ENCODE data around the gene HIGD1A.

Gene HIGD1A

DNA sequence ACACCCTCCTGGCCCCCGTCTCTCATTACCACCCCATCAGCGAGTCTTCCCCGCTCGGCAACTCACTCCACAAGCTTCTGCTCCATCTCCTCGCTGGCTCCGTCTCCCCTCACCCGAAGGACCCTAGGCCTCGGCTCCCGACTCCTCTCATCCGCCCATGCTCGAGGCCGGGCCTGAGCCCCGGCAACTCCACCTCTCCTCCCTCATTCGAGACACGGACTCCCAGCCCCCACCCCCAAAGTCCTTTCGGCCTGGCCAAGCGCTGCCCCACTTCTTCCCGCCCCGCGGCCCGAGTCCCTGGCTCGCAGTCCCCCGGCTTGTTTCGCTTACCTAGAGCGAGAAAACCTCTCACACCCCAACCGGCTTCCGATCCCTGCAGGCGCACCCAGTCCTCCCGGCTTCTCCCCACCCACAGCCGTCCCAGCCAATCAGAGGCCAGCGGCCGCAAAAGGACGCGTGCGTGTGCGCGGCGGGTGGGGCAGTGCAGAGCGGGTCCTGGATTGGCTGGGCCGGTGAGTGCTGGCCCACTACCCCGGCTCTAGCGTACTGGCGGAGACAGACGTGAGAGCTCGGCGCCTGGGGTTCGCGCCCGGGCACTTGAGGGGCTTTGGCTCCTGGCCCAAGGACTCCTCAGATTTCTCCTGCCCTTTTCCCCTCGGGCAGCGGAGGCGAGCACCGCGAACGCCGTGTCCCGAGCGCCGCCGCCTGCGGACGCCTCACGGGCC is at the start of gene HIGD1A:
Gene HIGD1A (minus strand): TSS at position 385 of the 725 bp plus-strand sequence. CDS start 10,237 bp downstream, outside the sequence.
- DNase-seq: peak; percentile 90

DNA sequence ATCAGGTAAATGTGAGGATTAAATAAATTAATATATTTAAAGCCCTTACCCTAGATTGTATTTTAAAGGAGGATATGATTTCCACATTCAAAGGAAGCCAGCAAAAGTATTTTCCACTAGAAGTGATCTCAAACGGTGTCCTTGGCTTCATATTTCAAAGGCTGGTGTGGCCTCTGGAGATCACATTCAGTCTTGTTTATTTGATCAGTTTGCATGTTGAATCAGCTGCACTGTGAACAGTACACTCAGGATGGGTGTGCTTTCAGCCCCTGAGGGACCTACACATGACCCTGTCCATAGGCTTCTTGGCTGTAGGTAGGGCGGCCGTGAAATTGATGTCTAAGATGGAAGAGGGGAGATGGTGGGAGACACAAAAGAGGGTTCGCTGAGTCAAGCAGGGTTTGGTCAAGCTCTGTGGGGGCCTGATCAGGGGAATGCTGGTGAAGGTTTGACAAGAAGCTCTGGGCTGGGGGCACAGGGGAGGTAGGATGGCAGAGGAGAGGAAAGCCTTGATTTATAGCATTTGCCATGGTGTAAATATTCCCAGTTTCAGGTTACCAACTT is 49.5 kb upstream of the HIGD1A start:
- DNase-seq: no peak

DNA sequence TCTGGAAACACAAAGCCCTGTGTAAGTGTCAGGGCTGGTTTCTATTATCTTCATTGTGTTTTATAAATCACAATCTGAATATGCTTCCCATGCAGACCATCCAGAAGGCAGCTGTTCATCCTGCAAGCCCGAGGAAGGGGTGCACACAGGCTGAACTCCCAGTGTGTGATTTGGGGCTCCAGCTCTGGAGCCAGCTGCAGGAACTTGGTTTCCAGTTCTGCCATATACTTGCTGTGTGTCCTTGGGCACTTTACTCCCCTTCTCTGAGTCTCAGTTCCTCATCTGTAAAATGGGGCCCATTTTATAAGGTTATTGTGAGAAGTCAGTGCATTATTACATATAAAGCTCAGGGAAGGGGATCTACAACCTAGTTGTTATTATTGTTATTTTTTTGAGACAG is 48.8 kb upstream of the HIGD1A start:
- DNase-seq: no peak

DNA sequence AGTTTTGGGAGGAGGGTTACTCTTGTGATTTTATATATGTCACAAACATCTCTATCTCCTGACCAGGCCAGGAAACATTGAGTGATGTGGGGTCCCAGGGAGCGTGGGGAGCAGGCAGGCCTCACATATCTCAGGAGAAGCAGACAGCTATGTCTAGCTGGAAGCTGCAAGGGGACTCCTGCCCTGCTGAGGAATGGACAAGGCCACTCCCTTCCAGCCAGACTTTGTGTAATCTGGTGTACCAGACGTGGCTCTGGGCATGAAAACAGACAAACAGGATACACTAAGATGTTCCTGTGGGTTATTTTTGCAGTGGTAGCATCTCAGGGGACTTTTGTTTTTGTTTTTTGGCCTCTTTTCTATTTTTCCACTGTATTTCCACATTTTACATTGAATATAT is 48.2 kb upstream of the HIGD1A start:
- no peak for DNase-seq

DNA sequence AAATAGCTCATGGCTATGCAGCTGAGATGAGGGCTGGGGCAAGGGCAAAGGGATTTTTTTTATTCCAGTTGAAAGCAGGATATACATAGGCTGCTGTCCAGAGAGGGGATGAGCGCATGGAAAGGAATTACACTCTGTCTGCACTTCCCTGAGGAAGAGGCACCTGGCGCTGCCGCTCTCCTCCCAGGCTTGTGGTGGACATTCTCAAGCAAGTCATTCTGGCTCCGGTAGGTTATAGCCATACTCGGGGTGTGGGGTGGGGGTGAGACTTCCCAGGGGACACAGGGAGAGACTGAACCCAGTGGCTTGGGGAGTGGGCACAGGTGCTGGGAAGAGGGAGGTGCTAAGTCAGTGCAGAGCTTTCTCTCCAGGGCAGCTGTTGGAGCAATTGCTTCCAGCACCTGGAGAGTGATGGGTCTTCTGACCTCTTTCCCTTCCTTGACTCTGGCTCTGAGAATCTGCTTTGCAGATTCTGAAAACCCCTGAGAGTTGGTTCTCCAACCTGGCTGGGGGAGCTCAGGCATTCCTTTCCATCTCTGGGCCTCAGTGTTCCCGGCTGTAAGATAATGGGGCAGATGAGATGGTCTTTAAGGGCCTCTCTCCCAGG is 47.0 kb upstream of the HIGD1A start:
- DNase-seq: no peak

DNA sequence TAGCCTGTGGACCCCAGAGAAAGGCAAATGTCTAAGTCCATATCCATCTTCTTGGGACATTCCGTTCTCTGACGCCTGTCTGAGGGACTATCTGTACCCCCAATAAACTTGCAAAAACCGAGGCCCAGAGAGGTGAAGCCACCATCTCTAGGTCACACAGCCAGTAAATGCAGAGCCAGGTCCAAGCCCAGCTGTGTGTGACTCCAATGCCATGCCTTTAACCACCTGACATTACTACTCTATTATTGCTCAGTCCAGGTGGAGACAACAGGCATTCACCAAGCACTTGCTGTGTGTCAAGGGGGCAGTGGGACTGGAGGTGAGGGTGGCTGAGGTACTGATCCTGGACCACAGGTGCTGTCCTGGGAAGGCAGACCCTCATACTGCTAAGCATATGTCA is 46.0 kb upstream of the HIGD1A start:
- no peak for DNase-seq

DNA sequence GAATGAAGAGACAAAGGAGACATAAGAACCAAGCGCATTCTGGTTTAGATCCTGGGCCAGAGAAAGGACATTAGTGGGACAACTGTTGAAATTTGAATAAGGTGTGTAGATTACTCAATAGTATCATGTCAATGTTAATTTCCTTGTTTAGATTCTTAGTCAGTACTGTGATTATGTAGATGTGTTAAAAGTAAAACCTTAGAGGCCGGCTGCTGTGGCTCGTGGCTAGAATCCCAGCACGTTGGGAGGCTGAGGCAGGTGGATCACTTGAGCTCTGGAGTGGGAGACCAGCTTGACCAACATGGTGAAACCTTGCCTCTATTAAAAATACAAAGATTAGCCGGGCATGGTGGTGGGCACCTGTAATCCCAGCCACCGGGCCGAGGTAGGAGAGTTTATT is 44.7 kb upstream of the HIGD1A start:
- DNase-seq: no peak

DNA sequence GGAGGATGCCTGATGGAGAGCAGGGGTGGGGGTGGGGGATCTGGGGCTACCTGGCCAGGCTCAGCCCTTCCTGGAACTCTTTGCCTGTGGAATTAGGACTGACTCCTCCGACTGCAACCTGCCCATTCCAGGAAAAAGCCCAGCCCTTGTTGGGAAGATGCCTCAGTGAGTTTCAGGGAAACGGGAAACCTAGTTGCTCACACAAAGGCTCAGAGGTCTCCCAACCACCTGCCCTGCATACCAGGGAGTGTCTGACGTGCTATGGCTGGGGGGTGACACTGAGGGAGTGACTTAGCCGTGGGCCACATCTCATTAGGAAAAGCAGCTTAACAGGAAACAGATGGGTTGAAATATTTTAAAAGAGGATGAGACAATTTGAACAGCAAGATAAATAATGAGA is 43.4 kb upstream of the HIGD1A start:
- no peak for DNase-seq

DNA sequence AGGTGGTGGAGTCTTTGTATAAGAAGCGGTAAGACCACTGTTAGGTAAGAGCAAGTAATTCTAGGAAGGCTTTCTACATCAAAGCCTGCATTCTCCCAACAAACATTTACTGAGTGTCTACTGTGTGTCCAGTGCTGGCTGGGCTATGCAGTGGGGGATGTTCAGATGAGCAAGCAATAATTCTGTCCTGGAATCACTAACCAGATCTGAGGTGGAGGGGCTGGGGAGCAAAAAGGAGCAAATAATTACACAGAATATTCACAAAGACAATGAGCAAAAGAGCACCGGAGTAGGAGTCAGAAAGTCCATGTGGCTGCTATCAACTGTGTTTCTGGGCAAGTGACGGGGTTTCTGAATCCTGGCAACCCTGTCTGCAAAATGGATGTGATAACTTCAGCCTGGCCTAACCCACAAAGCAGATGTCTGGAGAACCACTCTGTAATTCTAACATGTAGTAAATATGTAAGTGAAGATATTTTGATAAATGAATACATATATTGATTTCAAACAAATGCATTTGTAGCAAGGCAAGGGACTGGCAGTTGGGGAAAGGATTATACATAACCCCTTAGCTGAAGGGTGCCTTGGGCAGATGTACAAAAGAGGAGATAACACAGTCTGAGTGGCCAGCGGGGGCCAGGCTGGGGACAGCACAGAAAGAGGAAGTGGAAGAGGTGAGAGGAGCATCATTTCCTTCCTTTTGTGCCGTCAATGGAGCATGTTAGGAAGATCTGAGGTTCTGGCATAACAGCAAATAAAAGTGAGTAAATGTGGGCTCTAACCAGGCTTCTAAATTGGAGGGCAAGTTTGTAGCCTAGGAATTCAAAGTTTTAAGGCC is 42.6 kb upstream of the HIGD1A start:
- no peak for DNase-seq

DNA sequence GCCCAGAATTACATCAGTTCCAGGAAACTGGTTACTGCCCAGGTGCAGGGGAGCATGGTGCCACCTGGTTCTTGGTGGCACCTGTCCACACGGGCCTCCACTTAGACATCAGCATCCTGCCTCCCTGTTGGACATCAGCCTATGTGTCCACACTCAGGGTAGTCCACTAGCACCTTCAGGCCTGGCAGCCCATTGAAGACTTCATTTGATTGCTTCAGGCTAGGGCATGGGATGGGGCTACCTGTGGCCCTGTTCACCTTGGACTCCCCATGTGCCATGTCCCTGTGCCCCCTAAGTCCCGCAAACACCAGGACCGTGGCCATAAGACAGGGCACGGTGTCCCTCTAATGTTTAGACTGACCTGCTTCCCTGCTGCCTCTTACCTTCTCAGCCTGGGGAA is 40.5 kb upstream of the HIGD1A start:
- DNase-seq: no peak

DNA sequence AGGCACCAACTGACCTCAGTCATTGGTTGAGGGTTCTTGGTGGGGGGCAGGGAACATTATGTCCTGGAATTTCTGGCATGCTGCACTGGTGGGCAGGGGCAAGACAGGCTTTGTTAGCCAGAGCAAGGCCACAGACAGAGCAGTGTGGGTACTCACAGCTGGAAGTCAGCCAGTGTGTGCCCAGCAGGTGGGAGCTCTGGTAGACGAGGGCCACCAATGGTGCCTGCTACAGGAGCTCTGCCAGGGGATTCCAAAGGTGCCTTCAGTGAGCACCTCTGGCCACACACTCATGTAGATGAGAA is 40.1 kb upstream of the HIGD1A start:
- no peak for DNase-seq

DNA sequence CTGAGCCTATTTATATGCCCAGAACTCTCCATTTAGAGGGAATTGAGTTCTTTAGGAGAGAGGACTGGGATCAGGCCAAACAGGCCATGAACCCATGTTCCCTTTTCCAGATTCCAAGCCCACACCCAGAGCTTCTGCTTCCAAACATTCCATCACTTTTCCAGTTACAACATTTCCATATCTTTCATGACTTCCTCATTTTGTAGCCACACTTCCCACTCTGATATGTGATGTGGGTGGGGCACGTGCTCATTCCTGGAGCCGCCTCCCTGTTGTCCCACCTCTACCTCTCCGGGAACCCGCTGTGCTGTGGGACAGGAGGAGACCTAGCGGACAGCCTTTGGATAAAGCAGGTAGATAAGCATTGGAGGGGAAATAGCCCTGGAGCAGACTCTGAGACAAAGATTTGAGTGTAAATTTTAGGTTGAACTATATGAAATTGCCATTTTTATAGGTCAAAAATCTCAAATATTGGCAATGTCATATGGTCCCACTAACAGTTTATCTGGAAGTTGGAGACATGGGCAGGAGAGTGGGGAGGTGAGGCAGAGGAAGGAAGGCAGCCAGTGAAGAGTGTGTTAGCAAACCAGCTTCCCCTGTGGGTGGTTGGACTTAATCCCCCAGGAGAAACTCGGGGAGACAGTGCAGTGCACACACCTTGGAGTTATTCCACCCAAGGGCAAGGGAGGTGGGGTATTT is 39.6 kb upstream of the HIGD1A start:
- no peak for DNase-seq

DNA sequence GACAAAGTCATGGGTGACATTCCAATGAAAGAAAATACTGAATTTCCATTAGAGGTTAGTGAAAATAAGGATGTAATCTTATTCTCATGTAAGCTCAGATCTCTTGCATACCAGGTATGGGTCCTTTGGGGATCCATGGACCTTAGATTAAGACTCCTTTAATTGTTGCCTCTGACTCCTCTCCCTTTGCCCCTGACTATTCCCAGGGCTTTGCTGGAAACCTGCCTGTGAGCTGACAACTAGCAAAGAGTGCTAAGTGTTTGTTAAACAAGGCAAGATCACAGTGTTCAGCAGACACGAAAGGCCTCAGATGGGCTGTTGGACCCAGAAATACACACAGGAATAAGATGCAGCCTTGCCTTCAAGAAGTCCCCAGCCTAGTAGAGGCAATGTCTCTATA is 37.0 kb upstream of the HIGD1A start:
- no peak for DNase-seq

DNA sequence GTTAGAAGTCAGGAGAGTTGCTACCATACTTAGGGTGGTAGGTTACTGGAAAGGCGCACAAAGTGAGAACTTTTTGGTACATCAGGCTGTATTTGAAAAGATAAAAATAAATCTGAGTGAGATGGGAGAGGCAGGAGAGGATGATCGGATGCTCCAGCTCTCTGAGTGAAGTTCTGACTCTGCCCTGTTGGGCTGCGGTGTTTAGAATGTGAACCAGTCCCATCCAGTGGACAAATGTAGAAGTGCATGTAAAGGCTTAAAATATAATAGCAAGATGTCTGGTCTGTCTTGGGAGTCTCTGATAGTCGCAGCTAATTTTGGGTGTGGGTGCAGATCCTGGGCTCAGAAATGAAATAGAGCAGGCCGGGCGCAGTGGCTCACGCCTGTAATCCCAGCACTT is 35.3 kb upstream of the HIGD1A start:
- DNase-seq: peak; percentile 11

DNA sequence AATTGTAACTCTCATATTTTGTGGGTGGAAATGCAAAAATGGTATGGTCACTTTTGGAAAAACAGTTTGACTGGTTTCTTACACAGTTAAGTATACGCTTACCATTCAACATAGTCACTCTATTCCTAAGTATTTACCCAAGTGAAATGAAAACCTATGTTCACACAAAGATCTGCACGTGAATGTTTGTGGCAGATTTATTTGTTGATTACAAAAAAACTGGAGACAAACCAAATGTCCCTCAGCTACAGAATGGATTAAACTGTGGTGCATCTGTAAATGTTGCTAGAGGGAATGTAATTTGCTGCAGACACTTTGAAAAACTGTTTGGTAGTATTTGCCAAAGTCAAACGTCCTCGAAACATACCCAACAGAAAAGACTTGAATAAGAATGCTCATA is 34.3 kb upstream of the HIGD1A start:
- no peak for DNase-seq

DNA sequence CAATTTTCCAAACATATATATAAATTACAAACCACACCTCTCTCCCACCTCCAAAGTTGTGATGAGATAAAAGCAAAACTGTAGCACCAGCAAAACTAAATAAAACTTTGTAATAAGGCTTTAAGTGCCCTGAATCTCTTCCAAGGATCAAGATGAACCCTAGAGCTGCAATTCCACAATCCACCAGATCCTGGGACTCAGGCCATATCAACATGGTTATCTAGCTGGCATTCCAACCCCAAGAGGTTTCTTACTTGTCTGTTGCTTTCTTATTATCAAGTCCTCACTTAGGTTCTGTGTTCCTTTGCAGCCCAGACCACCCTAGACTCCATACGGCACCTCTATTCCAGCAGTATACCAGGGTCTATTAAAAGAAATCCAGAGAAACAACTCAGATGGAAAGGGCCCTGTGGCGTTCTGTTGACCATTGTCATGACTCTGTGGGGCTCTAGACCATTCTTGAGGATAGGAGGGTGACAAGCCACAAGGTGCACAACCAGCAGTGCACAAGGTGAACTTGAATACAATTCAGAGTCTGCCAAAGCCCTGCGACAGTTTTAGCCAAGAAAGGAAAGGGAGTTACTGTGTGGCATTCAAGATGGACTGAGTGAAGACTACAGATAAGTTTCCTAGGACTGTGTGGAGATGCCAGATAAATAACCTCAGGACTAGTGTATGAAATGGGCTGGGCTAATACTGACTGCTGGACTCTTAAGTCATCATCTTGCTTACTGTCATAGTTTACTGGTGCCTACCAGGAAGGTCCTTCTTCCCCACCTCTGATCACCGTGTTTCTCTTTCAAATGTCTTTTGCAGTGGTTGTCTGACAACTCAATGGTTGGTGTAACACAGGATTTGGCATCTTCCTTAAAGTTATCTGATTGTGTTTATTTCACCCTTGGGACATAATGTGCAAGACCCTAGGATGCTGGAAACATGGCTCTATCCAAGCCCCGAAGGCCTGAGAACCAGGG is 32.1 kb upstream of the HIGD1A start:
- no peak for DNase-seq

DNA sequence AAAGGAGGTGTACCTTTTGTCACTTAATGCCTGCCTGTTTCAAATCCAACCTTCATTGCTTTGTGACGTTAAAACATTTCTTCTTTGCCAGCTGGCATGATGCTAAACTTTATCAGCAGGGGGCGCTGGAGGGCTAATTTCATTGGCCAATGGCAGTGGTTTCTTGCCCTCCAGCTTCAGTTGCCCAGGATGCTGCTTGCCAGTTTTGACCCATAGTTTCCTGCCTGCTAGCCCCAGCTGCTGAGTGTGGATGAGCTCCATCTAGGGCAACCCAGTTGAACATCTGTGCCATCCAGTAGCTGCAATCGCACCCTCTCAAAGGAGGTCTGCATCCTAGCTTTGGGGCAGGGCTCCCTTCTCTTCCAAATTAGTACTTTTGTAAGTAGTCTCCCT is 27.0 kb upstream of the HIGD1A start:
- peak; percentile 3 for DNase-seq

DNA sequence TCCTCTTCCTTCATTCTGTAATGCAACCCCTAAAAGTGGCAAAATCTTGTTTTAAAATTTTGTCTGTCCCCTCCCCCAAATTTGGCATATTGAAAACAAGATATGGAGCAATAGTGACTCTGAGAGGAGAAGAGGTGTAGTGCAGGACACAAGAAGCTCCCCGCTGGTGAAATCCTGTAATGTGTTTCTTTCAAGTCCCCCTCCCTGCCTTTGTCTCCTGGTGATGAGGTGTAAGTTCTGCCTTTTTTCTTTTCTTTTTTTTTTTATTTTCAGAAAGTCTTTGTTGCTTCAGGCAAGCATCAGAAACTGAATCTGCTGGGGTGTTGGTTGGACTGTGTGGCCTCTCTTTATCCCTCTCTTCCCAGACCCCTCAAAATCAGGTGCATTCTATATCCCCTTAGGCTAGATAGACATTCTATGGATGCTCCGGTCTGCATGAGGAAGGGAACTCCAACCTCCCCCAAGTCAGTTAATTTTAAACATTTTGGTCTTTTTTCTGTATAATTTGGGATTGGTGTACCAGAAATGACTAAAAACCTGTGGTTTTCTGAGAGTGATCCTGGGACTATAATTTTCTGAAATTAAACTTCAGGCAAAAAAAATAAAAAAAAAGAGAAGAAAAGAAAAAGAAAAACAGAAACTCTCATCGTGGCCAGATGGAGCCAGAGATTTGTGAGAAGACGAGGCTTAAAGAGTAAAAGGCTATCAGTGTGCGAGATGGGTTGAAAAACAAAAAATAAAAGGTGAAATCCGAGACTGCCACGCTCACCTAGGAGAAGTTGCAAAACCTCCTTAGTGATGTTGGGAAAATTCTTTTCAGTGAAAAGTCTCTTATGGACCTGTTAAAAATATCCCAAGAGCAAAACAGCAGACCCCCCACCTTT is 26.4 kb upstream of the HIGD1A start:
- no peak for DNase-seq

DNA sequence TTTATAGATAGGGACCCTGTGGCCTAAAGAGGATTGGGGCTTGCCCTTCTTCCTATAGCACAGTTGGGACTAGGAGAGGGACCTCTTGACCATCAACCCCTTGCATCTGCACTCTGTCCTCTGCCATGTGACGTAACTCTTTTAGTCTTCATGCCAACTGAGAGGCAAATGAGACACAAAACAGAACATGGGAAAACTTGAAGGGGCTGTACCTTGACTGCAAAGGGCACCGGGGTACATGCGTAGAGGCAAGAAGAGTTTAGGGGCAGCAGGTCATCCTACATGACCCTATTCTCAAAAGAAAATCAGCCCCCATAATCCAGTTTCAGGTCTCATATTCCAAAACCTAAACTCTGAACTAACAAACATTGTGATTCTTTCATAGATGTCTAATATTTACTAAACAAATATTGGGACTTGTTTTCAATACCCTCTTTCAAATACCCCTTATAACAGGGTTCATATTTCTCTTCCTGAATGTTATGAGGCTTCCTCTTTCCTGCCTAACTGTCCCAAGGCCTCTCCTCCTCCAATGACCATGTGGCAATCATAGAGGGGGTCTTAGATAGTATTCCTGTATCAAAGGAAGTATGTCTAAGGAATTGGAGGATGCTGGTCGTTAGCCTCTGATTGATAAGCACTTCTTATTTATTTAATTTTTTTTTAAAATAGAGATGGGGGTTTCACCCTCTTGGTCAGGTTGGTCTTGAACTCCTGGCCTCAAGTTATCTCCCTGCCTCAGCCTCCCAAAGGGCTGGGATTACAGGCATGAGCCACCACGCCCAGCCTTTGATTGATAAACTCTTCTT is 25.5 kb upstream of the HIGD1A start:
- no peak for DNase-seq

DNA sequence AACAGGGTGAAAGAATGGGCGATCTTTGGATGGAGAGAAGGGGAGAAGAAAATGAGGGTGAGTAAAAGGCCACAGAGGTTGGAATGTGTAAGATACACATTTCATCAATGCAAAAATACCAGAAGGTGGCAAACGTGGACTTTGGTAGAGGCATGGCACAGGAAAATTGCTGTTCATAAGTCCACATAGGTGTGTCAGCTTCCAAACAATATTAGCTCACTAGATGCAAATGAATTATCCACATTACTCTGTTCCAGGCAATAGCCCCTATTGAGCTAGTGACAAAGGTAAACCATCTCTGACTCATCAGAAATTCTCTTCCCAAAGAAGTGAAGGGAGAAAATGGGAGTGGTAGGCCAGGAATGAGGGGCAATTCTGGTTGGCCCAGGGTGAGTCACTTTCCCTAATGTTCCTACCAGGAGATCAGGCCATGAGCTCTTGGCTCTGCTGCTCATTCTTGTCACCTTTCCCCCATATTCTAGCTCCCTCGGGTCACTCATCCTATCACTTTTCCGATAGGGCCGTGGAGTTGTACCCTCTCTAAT is 24.9 kb upstream of the HIGD1A start:
- DNase-seq: no peak
